COLO829 (cell line): Measurements from ENCODE around the gene CYP24A1.
"Not testable (repeated sequence)": the region's sequence is repeated elsewhere in the genome, so short reads cannot be mapped to it uniquely, and the experiment has no call there.

Source experiments
- DNase-seq: peaks from one replicate; pipeline ENCODE4 v3.0.0; 2012; ENCODE audit warnings: low spot score

CYP24A1 gene

DNA sequence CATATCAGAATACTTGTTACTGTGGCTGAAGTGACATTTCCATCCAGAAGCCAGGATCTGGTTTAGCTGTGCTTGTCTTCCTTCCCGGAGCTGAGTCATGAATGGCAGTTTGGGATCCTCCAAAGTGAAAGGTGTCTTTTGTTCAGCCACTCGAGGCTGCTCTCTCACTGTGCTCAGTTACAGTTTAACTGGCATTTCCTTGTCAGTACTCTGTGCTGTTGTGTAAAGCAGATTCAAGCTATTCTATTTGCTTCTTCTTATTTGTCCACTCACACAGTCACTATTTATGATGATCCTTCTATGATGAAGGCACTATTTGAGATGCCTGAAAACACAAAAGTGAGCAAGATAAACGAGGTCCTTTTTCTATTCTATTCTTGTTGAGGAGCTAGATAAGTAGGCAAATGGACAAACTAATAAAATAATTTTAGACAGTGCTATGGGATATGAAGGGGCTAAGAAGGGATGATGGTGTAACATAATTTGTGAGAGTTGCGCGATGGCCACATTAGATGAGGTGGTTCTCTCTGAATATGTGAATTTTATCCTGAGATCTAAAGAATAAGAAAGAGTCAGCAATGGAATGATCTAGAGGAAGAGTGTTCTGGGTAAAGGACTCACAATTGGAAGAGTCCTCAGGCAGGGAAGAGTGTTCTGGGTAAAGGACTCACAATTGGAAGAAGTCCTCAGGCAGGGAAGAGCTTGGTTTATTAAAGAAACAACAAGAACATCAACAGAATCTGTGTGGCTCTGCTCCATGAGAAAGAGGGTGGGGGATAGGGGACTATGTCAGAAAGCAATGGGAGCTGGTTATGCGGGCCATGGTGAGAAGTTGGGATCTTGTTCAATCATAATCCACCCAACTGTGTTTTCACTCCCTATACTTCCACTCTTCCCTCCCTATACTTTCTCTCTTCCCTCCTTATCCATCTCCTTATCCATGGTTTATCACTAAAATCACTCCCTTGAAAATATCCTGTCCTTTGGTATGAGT is 40.1 kb downstream of the CYP24A1 start:
- DNase-seq = peak; percentile 89

DNA sequence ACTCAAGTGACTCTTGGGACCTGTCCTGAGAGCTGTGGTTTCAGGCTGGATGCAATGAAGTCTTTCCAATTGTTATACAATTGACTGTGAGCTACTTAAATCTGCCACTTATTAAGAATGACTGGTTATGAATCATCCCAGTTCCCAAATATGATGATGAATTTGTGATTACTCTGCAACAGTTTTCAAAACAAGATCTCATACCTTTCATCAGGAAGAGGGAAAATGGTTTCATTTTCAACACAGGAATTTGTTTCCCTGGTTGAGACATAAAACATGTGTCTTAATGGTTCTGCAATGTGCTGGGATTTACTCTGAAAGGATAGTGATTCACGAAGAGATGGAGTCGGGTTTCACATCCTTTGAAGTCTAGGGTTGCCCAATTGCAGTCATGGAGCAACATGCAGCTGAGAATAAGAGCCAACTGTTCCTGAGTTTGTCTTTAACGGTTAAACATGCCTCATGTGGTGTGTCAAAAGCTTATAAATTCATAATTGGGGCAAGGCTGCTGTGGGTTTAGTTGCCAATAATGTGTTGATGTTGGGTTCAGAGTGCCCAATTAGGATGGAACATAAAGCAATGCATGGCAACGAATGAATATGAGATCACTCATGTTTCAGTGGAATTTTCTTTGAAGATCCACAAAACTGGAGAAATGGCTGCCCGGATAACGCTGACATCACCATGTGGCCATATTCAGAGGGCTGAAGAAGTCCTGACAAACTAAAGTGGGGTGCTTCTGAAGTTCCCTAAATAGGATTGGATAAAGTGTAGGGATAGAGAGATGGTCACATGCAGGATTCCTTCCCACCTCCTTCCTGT is 41.0 kb downstream of the CYP24A1 start:
- DNase-seq = peak; percentile 90

DNA sequence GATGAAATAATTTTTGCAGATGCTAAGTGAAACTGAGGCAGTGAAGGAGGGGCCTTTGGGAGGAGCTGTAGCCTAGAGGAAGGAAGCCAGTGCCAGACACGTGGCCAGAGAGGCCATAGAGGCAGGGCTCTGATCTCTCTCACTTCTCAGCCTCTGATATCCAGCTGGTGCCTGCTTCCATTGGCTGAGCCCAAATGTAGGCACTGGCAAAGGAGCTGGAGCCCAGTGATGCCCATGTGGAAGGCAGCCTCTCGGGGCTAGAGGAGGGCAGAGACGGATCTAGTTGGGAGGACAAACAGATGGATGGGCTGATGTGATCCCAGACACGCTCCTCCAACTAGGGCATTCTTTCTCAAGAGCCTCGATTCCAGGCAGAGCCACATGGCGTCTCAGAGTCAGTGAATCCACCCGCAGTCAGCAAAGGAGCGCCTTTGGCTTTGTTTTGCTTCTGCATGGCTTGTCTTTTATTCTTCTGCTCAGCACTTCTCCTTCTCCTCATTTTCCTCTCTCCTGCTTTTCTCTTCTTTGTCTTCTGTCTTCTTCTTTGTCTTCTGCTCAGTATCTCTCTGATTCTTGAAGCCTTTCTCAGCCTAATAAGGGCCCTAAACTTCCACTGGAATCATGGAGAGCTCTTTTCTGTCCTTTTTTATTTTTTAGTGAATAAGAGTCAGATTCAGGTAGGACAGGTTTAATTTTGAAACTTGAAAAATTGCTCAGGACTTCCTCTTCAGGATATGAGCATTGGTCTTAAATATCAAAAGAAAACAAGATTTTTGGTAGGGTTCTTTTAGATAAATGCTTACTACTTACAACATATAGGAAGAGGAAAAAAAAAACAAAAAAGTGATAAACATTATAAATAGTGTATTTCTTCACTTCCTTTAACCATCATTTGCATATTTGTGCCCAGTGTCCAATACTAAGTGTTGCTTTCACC is 41.8 kb downstream of the CYP24A1 start:
- DNase-seq = no peak

DNA sequence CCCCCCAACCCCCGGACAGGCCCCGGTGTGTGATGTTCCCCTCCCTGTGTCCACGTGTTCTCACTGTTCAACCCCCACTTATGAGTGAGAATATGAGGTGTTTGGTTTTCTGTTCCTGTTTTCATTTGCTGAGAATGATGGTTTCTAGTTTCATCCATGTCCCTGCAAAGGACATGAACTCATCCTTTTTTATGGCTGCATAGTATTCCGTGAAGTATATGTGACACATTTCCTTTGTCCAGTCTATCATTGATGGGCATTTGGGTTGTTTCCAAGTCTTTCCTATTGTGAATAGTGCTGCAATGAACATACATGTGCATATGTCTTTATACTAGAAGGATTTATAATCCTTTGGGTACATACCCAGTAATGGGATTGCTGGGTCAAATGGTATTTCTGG is 42.7 kb downstream of the CYP24A1 start:
- not testable (repeated sequence) for DNase-seq

DNA sequence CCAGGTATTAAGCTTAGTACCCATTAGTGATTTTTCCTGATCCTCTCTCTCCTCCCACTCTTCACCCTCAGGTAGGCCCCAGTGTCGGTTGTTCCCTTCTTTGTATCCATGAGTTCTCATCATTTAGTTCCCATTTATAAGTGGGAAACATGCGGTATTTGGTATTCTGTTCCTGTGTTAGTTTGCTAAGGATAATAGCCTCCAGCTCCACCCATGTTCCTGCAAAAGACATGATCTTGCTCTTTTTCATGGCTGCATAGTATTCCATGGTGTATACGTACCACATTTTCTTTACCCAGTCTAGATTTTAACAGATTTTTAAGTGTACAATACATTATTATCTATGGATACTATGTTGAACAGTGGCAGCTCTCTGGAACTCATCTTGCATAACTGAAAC is 44.4 kb downstream of the CYP24A1 start:
- DNase-seq = no peak

DNA sequence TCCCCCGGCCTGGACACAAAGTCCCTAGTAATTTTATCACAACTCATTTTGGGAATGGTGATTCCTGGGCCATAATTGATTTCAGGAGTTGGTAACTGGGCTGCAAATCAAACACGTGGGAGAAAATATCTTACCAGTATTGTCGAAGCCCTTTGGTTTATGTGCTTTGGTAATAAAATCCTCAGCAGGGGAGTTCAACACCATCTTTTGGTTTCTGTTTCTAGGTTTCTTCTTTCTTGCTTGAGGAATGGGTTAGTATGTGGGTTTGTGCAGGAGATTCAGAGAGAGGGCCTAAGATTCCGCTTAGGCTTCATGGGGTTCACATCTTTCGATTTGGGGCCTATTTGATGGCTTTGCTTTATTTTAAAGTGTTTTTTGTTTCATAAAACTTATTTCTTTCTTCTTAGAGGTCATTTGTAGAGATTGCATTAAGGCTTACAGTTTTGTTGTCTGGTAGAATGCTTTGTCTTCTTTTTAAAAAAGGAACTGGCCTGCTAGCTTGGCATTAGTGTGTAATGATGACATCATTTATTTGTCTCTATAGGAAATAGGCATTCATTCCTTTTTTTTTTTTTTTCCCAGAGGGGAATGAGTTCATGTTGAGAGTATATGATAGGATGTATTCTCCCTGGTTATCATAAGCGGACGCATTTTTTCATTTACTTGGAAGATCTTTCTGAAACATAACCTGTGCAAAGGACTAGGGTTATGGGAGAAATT is 45.8 kb downstream of the CYP24A1 start:
- DNase-seq = no peak

DNA sequence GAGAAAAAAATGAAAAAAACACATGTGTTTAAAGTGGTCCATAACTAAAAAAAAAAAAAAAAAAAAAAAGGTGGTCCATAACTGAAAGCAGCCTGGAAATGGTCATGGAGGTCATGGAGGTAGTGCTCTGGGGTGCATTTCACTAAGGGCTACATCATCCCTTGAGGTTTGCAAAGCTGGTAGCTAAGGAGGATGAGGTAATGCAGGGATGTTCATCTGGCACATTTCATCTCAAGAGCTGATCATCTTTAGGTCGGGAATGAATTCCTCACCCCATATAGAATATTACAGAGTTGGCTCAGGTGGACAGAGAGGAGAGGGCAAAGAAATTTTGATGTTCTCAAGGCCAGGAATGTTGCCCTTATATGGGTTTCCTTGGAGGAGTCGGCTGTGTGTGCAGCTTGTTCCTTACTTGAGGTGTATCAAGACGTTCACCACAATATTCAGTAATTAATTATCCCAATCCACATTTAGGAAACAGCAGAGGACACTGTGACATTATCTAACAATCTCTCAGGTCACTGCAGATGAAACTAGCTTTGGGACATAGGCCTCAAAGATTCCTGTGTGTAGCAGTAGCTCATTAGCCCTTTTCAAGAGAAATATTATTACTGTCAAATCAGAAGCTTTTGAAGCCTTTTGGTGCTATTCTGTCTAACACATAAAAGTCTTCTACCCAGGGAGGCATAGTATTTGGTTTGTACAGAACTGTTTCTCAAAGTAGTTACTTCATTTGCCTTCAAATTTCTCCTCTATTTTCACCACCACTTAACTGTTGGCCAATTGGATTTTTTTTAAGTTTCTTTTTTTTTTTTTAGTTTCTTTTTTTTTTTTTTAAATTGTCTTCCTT is 46.8 kb downstream of the CYP24A1 start:
- DNase-seq = no peak

DNA sequence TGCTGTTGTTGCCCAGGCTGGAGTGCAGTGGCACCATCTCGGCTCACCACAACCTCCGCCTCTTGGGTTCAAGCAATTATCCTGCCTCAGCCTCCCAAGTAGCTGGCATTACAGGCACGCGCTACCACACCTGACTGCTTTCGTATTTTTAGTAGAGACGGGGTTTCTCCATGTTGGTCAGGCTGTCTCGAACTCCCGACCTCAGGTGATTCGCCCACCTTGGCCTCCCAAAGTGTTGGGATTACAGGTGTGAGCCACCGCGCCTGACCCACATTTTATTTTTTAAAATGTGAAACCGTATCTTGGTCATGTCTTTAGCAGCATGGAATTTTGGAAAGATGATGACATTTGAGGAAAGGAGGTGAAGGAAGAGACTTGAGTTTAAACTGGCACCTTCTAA is 47.5 kb downstream of the CYP24A1 start:
- not testable (repeated sequence) for DNase-seq

DNA sequence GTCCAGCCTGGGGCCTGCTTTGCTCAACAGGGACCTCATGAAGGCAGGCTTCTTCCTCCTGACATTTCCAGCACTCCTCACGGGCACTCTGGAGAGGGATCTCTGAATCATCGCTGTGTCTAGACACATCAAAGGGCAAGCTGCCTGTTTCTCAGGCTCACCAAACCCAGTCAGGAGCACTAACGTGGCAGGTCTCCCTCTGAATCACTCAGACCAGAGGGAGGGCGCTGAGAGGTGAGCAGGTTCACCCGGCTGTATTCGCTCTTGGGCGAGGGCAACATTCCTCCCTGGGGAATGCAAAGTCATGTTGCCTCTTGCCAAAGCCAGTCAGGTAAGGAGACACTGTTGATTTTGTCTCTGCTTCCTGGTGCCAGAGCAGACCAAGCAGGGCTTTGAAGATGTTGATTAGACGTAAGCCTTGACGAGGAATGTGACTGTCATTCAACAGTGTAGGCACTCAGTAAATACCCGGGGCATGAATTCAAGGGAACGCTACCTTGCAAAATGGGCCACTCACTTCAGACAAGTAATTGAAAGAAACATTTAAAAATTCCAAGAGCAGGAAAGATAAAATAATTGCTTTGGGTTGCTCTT is 50.1 kb downstream of the CYP24A1 start:
- DNase-seq = peak; percentile 88

DNA sequence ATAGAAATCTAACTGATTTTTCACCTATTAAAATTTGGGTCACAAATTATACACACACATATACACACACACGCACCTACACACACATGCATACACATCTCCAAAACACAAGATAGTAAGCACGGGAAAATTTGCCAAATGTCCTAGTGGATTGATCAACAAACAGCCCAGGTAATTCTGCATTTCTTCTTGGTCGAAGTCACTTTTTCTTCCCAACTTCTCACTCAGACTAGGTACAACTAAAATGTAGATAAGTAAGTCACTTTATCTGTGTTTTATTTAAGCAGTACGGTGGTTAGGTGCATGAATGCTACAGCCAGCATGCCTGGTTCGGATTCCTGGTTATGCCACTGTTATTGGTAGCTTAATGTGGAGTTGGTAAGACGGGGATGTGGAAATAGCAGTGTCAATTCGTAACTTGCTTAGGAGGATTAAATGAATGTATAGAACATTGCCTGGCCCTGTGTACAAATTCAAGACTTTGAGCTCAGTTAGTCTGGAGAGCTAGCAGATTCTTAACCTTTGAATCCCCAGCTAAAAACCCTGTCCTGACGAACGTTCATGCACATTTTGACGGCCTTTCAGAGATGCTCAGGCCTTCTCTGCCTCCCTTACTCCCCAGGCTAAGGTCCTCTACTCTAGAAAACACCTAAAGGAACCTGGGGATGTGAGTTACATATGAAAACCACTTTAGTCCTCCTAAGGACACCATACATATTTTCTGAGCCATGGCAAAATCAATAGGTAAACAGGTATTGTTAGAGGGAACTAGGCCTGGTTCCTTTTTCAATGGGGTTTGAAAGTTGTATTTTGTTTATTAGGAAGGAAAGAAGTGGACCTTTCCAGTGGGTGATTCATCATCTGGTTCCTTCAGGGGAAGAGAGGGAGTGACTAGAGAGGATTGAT is 50.9 kb downstream of the CYP24A1 start:
- DNase-seq = no peak

DNA sequence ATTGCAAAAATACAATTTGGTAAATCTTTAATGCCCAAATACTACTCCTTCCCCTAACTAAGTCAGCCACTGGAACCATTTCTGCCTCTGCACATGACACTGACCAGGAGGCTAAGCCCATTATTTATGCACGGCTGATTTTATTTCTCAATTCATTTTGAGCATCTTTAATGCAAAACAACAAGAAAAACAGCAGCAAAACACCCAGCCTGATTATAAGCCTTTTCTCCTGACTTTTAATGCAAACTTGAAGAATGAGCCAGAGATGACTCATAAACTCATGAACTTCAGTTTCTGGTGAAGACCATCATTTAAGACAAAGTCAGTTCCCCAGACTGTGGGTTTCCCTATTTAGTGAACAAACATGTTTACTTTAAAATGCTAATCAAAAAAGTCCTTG is 51.6 kb downstream of the CYP24A1 start:
- DNase-seq = peak; percentile 55

DNA sequence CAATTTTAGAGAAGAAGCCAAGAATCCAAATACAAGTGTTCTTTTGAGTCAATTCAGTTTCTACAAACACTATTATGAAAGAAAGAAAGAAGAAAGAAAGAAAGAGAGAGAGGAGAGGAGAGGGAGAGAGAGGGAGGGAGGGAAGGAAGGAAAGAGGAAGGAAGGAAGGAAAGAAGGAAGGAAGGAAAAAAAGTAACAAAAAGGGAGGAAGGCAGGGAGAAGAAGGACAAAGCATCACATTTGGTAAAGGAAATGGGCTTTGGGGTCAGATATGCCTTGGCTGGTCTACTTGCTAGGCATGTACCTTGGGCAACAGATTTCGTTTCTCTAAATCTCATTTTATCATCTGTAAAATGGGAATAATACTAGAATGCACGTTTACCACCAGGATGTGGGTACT is 54.0 kb downstream of the CYP24A1 start:
- DNase-seq = no peak

DNA sequence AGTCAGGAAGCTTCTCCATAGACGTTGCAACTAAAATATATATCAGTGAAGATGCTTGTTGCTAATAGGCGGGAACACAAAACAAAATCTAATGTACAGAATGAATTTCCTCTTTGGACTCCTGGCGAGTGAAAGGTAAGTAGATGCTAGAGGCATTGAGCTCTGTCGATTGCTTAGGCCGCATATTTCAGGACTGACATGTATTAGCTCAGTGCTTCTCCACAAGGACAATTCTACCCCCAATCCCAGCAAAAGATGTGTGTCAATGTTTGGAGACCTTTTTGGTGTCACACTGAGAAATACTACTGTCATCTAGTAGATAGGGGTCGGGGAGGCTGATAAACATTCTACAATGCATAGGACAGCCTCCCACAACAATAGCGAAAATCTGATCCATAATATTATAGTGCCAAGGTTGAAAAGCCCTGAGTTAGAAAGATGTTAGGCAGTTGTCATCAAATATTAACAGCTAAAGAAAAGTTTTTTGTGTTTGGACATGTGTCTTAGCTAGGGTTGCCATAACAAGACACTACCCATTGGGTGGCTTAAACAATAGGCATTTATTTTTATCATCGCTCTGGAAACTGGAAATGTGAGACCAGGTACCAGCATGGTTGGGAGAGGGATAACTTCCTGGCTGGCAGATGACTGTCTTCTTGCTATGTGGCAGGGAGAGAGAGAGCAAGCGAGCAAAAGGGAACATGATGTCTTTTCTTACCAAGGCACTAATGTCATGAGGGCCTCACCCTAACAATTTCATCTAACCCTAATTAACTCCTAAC is 55.4 kb downstream of the CYP24A1 start:
- no peak for DNase-seq

DNA sequence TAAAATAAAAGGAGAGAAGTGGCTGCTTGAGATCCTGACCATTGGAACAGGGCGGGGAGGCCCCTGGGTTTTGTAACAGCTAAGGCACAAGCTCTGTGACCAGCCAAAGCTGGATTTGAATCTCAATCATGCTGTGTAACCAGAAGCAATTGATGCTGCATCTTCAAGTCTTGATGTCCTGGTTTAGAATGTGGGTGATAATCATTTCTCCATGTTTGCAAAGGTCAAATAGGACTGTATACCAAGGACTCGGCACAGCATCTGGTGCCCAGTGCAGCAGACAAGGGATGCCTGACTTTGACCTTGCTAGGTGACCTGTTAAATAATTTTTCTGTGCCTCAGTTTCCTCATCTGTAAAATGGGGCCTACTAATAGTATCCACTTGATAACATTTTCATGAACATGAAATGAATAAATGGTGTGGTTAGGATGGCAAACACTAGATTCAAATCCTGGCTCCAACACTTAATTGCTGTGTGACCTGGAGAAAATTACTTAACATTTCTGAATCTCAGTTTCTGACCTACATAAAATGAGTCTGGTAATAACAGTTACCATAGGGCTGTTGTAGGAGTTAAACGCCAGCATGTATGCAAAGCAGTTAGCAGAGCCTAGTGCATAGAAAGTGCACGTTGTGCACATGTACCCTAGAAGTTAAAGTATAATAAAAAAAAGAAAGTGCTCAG is 57.1 kb downstream of the CYP24A1 start:
- no peak for DNase-seq

DNA sequence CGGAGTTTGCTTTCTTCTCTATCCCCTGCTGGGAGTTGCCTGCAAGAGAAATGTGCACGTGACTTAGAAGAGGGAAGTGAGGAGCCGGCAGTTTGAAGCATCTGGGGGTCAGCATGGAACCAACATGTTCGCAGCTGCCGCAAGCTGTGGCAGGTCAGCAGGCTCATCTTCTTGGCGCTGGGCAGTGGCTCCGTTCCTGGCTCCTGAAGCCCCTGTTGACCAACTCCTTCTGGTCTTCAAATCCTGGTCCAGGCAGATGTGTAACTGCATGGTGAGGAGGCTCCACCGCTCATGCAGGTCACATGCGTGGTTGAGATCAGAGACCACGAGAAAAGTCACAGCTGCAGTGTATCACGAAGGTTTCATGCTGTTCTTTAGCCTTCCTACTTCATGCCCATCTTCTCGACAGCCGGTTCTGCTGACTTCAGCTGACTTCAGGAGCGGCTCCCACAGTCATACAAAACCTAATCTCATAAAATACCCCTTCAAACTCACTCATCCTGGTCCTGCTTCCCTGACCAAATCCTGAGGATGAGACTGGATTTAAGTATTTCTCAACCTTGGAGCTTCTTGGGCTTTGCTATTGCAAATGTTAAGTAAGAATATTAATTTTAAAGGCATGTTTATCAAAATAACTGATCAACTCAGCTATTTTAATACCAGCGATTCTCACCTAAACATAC is 58.5 kb downstream of the CYP24A1 start:
- DNase-seq = no peak

DNA sequence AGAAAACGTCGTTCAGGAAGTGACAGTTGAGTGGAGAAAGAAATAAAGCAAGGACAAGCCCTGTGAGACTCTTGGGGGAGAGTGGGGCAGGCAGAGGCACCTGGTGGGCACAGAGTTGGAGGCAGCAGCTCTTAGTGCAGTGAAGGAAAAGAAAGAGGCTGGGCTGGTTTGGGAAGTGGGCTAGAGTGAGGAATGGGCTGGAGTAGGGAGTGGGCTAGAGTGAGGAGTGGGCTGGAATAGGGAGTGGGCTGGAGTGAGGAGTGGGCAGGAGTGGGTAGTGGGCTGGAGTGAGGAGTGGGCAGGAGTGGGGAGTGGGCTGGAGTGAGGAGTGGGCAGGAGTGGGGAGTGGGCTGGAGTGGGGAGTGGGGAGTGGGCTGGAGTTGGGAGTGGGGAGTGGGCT is 59.7 kb downstream of the CYP24A1 start:
- no peak for DNase-seq

DNA sequence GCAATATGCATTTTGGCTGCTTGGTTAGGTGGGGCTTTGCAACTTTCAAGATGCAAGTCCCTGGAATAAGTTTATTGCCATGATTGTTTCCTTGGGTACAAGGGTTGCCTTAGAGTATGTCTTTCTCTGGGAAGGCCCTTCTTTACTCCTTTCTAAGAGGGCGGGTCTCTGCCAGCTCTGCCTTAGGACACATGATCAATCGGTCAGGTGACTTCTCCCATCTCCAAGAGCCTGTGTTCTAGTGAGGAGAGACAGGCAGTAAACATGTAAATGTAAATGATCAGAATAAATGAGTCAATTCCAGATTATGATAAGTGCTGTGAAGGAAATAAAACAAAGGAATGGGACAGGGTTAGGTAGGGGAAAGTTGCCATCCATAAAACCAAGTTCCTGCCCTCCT is 60.2 kb downstream of the CYP24A1 start:
- DNase-seq = no peak
